Kidney capillary endothelial cell (primary cell): ENCODE results near the gene SGF29.
A peak's percentile ranks its signal among the peaks of the same experiment; 100 is the strongest.
"Not testable (repeated sequence)": the region's sequence is repeated elsewhere in the genome, so short reads cannot be mapped to it uniquely, and the experiment has no call there.

Source experiments
- DNase-seq: peaks from one replicate; pipeline ENCODE4 v3.0.0-alpha.2; 2018; ENCODE audit warnings: low spot score

The SGF29 gene

GRCh38 chr16:28532940-28533647, 20.6 kb upstream of the SGF29 start:
- no peak for DNase-seq

GRCh38 chr16:28534542-28535373, 19.0 kb upstream of the SGF29 start:
- no peak for DNase-seq

- no peak for DNase-seq
These were observed 16.6 kb upstream of the SGF29 start for GRCh38 chr16:28537076-28537475.

GRCh38 chr16:28537964-28538732, 15.6 kb upstream of the SGF29 start:
- no peak for DNase-seq

- no peak for DNase-seq
These were observed 14.8 kb upstream of the SGF29 start, which contains the start of gene NUPR1 for GRCh38 chr16:28538733-28539596. Gene NUPR1, minus strand, starts transcription at chr16:28538974. Its CDS starts 67 bp downstream, at chr16:28538907.

- DNase-seq = no peak
These were observed 13.4 kb upstream of the SGF29 start for GRCh38 chr16:28540346-28540745.

- DNase-seq = no peak
These were observed 11.1 kb upstream of the SGF29 start for GRCh38 chr16:28542646-28543045.

GRCh38 chr16:28543072-28543471, 10.6 kb upstream of the SGF29 start:
- no peak for DNase-seq

- no peak for DNase-seq
These were observed 8.7 kb upstream of the SGF29 start for GRCh38 chr16:28544998-28545397.

GRCh38 chr16:28545964-28546363, 7.8 kb upstream of the SGF29 start:
- not testable (repeated sequence) for DNase-seq

- DNase-seq = no peak
These were observed 7.1 kb upstream of the SGF29 start for GRCh38 chr16:28546626-28547025.

GRCh38 chr16:28548306-28548802, 5.4 kb upstream of the SGF29 start:
- DNase-seq = no peak

- peak; percentile 30 for DNase-seq
These were observed 4.3 kb upstream of the SGF29 start for GRCh38 chr16:28549301-28549899.

GRCh38 chr16:28554634-28555423, 1.1 kb downstream of the SGF29 start:
- DNase-seq = no peak

GRCh38 chr16:28555561-28555960, 1.8 kb downstream of the SGF29 start:
- DNase-seq = no peak

GRCh38 chr16:28556914-28557320, 3.2 kb downstream of the SGF29 start:
- no peak for DNase-seq

- no peak for DNase-seq
These were observed 4.7 kb downstream of the SGF29 start for GRCh38 chr16:28558456-28558855.

- no peak for DNase-seq
These were observed 8.0 kb downstream of the SGF29 start for GRCh38 chr16:28561557-28562187.

- DNase-seq = no peak
These were observed 8.5 kb downstream of the SGF29 start for GRCh38 chr16:28562199-28562598.

- no peak for DNase-seq
These were observed 9.5 kb downstream of the SGF29 start for GRCh38 chr16:28563218-28563617.
